HG03103 (cell line): ENCODE data around the gene BTN3A1.
"Not testable (repeated sequence)": the region's sequence is repeated elsewhere in the genome, so short reads cannot be mapped to it uniquely, and the experiment has no call there.

ENCODE experiments used
- ATAC-seq: cut with Tn5 transposase; IDR thresholded peaks from one replicate; pipeline ENCODE4 v1.9.1; 2021; ENCODE audit warnings: low read depth; ENCODE audit not compliant: unreplicated experiment

The BTN3A1 gene

DNA sequence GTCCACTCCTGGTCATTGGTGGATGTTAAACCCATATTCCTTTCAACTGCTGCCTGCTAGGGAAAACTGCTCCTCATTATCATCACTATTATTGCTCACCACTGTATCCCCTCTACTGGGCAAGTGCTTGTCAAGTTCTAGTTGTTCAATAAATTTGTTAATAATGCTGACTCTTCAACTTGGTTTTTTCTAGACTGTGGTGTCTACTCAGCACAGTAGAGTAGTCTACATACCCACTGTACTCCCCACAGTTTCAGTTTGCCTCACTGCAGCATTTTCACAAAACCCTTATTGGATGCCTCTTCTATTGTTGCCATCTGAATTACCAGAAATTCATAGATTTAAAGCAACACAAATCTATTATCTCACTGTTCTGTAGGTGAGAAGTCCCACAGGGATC is 23.9 kb upstream of the BTN3A1 start:
- ATAC-seq, result not testable (repeated sequence)

- no peak for ATAC-seq
These were observed 22.8 kb upstream of the BTN3A1 start for GRCh38 chr6:26379292-26379691.

DNA sequence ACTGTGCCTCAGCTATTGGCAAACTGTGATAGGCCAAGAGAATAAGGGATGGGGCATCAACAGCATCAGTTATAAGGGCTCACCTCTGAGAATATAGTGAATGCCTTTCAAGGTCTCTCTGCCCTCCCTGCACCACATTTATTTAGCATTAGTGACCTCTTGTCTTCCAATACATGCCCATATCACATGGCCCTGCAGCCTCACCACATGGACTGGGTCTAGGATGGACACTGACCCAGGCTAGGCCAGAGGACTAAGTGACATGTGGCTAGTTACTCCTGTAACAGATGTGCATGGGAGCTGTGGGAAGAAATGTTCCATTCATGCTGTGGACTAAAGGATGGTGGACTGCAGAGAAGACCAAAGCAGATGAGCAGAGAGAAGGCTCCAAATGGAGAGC is 22.3 kb upstream of the BTN3A1 start:
- ATAC-seq, result no peak

DNA sequence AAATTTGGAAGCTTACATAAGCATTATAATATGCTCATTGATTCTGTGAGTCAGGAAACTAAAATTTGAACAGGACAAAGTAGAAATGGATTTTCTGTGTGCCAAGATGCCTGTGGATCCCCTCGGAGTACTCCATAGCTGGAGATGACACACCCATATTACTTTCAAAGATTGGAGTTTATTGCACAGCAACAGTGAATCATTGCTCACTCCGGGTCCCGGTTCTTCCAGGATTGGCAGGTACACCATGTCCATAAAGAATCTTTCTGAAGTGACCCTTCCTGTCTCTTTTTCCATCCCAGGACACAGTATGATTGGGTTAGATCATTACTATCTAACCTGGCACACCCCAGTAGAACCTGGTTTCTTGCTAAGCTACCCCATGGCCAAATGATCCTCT is 21.8 kb upstream of the BTN3A1 start:
- ATAC-seq, result no peak

GRCh38 chr6:26382121-26382520 is 20.0 kb upstream of the BTN3A1 start:
- ATAC-seq, result no peak

GRCh38 chr6:26383624-26384417 is 18.3 kb upstream of the BTN3A1 start:
- ATAC-seq, result no peak

- ATAC-seq, result no peak
These were observed 16.3 kb upstream of the BTN3A1 start for GRCh38 chr6:26385734-26386125.

DNA sequence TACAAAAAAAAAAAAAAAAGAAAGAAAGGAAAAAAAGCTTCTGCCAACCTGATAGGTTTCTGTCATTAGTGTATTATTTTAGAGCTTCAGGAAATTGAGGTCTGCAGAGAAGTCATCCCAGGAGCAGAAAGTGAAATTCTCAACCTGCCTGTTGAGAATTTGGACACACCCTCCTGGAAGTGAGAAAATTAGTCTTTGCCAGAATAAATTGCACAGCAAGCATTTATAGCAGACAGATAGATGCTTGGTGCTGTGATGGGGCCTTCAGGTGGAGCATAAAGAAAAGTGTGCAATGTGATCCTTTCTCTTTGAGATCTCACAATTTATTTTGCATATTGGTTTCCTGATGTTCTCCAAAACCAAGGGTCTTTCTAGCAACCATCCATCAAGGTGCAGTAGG is 14.5 kb upstream of the BTN3A1 start:
- ATAC-seq, result no peak

GRCh38 chr6:26388014-26388413 is 14.1 kb upstream of the BTN3A1 start:
- ATAC-seq, result no peak

- no peak for ATAC-seq
These were observed 13.6 kb upstream of the BTN3A1 start for GRCh38 chr6:26388441-26388840.

DNA sequence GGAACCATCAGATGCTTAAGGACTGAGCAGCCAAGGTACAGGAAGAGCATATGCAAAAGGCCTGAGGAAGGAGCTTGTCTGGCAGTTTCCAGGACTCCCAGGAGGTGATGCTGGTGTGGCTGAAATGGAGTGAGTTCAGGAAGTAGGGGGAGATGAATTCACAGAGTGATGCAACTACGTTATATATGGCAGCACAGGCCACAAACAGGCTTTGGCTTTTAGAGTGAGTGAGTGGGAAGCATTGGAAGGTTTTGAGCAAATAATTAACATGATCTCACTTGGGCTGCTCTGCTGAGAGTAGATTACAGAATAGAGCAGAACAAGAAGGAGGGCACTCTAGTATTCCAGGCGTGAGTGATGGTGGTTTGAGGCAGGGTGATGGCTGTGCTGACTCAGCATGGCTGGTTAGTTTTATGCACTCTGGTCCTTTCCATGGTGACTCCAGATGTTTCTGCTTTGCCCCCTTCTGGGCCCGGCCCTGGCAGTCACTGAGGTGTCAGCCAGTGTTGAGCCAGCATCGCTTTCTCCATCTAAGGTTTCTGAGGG is 12.7 kb upstream of the BTN3A1 start:
- no peak for ATAC-seq

DNA sequence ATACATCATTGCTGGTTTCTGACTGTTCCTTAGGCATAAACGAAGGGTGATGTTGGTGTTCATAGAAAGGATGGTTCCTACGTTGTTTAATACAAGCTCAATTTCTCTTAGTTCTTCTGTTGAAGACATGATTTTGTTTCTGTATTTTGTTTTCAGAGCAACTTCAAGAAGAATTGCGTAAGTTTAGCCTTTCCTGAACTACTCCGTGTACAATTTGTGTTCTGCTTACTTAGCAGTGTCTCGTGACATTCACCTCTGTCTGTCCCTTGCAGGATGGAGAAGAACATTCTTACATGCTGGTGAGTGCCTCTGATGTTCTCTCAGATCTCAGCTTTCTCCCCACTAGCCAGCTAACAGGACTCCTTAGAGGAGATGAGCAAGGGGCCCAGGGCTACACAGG is 11.5 kb upstream of the BTN3A1 start:
- no peak for ATAC-seq

GRCh38 chr6:26392932-26393636 is 9.0 kb upstream of the BTN3A1 start:
- ATAC-seq, result no peak

- no peak for ATAC-seq
These were observed 7.8 kb upstream of the BTN3A1 start for GRCh38 chr6:26394289-26394688.

DNA sequence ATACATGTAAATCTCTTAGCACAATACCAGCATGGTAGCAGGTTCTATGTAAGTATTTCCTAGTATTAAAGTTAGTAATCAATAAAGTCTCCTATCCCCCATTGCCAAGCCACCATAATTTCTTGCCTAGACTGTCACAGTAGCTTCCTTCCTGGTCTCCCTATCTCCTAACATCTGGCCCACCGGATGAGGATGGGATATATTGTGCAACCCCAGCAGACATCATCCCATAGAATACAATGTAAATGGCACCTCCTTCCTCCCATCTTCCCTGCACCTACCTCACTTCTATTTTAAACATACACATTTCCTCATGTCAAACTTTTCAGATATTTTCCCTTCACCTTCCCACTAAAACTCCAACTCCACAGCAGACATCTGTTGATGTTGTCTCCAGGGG is 3.5 kb upstream of the BTN3A1 start:
- ATAC-seq, result no peak

DNA sequence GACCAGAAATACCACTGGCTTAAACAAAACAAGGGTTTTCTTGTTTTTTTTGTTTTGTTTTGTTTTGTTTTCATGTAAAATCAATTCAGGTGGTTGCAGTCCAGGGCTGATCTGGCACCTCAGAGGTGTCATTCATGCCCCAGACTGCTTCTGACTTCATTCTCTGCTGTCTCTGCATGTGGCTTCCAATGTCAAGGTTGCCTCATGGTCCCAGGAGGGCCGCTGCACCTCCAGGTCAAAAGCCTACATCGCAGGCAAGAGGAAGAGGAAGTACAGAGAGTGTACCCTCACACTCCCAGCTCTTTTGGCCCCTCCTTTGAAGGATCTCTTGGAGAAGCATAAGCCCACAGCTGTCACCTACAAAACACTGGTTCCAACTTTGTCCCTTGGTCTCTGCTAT is 1.4 kb upstream of the BTN3A1 start:
- ATAC-seq, result no peak

DNA sequence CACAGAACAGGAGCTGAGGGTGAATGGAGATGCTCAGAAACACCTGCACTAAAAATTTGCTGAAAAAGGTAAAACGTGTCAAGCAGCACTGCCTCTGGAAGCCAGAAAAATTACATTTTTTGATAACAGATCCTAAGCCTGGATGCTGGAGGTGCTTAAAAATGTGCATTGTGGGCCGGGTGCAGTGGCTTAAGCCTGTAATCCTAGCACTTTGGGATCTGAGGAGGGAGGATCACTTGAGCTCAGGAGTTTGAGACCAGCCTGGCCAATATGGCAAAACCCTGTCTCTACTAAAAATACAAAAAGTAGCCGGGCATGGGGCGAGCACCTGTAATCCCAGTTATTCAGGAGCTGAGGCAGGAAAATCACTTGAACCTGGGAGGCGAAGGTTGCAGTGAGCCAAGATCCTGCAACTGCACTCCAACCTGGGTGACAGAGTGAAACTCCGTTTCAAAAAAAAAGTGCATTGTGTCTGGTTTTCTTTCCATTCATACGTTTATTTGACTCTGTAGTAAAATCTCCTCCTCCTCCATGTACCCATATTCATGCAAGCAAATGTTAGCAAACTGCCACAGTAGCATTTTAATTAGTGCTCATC is 587 bp upstream of the BTN3A1 start:
- no peak for ATAC-seq

DNA sequence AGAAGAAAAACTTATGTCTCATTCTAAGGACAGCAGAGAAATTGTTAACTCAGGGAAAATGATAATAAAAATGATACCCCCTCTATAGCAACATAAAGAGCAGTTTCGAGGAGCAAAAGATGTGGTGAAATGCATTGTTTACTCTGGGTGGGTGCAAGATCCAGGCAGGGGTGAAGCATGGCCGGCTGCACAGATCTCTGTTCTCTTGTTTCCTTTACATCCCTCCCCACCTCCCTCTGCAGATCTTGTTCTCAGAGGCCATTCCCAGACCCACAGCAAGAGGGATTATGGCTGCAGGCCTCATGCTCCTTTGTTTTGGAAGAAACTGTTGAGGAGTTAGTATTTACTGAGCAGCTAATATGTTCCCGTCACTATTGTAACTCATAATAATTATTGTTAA is 1.8 kb downstream of the BTN3A1 start:
- no peak for ATAC-seq

DNA sequence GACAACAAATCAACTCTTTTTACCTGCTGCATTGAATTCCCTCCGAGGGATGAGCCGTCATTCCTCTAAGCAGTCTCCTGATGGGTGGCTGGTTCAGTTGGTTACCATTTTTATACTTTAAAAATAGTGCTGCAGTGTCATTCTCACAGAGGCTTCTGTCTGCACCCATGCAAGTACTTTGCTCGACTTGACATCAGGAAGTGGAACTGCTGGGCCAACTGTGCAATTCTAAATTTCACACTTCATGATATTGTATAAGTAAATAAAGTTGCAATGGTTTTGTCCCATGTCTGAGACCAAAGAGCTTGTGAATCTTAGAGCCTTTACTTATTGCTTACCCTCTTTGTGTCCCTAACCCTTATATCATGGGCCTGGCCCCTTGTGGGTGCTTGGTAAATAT is 2.5 kb downstream of the BTN3A1 start:
- ATAC-seq, result no peak

- ATAC-seq, result no peak
These were observed 7.0 kb downstream of the BTN3A1 start for GRCh38 chr6:26408828-26409730.

- no peak for ATAC-seq
These were observed 9.7 kb downstream of the BTN3A1 start for GRCh38 chr6:26411751-26412150.
